Suprapubic skin (tissue), 4 donors: ENCODE data around the gene PLB1. TPM values are rescaled to one million over a fixed set of nuclear protein-coding genes. Genes with fewer than 3 reads are reported as not detected.

Source experiments
- DNase-seq, 2 donors: peaks; one replicate each; pipeline ENCODE4 v3.0.0-alpha.2; 2019; ENCODE audit warnings: low spot score in 2 of 2
- H3K27ac ChIP-seq: fragments of 200-600 bp; sonication (generic); one replicate; pipeline ENCODE4 v1.5.1; 2019
- H3K27me3 ChIP-seq: fragments of 200-600 bp; sonication (generic); one replicate; pipeline ENCODE4 v1.5.1; 2019
- H3K36me3 ChIP-seq: fragments of 200-600 bp; sonication (generic); one replicate; pipeline ENCODE4 v1.5.1; 2019
- H3K4me1 ChIP-seq: fragments of 200-600 bp; sonication (generic); one replicate; pipeline ENCODE4 v1.5.1; 2019
- H3K4me3 ChIP-seq: fragments of 200-600 bp; sonication (generic); one replicate; pipeline ENCODE4 v1.5.1; 2019; ENCODE audit warnings: mild to moderate bottlenecking
- H3K9me3 ChIP-seq: fragments of 200-600 bp; sonication (generic); one replicate; pipeline ENCODE4 v1.5.1; 2019
- CTCF ChIP-seq, 2 donors: fragments of 200-600 bp in 1 of 2; fragments of 450-650 bp in 1 of 2; sonication (generic) in 1 of 2; IDR thresholded peaks; one replicate each; pipeline ENCODE4 v1.5.1; 2016 to 2019; ENCODE audit warnings: antibody characterized with exemption in 2 of 2, mild to moderate bottlenecking in 1 of 2, moderate library complexity in 1 of 2
- EP300 ChIP-seq: sonication (generic); formaldehyde crosslinking; IDR thresholded peaks from one replicate; pipeline ENCODE4 v1.6.1; 2017; ENCODE audit warnings: antibody characterized with exemption
- POLR2A ChIP-seq, 2 donors: fragments of 450-650 bp; IDR thresholded peaks; one replicate each; pipeline ENCODE4 v1.6.1; 2017; ENCODE audit warnings: antibody characterized with exemption in 2 of 2, mild to moderate bottlenecking in 2 of 2, moderate library complexity in 2 of 2
- POLR2AphosphoS5 ChIP-seq, 3 donors: sonication (generic); formaldehyde crosslinking; IDR thresholded peaks; one replicate each; pipeline ENCODE4 v1.6.1; 2017; ENCODE audit warnings: antibody characterized with exemption in 3 of 3
- WGBS: methylation state at CpG from one replicate; pipeline ENCODE4 v1.1.5; 2018; 5-methylcytosine and 5-hydroxymethylcytosine counted together
- total RNA-seq, 4 donors: library from RNA; depleted of rRNA; stranded (reverse); fragments of >200 nt; gene quantifications; one replicate each; pipeline ENCODE4 v1.1.0, GENCODE V29; 2016

Gene PLB1
- total RNA-seq, 4 donors from 2014 or later, result 3.9 to 21.6 (median 9.1) TPM

- H3K27me3 ChIP-seq, result no peaks in the 10 kb centered on the region
- no peak overlapping the region for H3K27ac ChIP-seq
- no peaks in the 10 kb centered on the region for H3K9me3 ChIP-seq
- DNase-seq, result no peak
- H3K4me3 ChIP-seq, result no peak overlapping the region
- 82% methylated on average over 6 of the region's 6 CpGs for WGBS
- TF ChIP-seq CTCF (IDR thresholded peaks at IDR 0.05) (no peak), POLR2A (IDR thresholded peaks at IDR 0.05) (no peak), EP300 (no peak), POLR2AphosphoS5 (IDR thresholded peaks at IDR 0.05) (no peak)
- H3K4me1 ChIP-seq, result no peaks in the 10 kb centered on the region
- no peaks in the 10 kb centered on the region for H3K36me3 ChIP-seq
Observed at GRCh38 chr2:28463211-28463816, 32.5 kb upstream of the PLB1 start.

GRCh38 chr2:28463893-28464292 is 32.0 kb upstream of the PLB1 start:
- WGBS, result 78% methylated on average over 4 of the region's 4 CpGs

GRCh38 chr2:28465148-28465885 is 30.5 kb upstream of the PLB1 start:
- 63% methylated on average over 8 of the region's 8 CpGs for WGBS
- peaks cover 7% of the 10 kb centered on the region for H3K4me1 ChIP-seq
- TF ChIP-seq EP300 (no peak), CTCF (IDR thresholded peaks at IDR 0.05) (no peak)
- no peak overlapping the region for H3K27ac ChIP-seq
- H3K27me3 ChIP-seq, result no peaks in the 10 kb centered on the region
- no peaks in the 10 kb centered on the region for H3K36me3 ChIP-seq
- H3K9me3 ChIP-seq, result no peaks in the 10 kb centered on the region
- no peak overlapping the region for H3K4me3 ChIP-seq
- DNase-seq, result no peak

More at GRCh38 chr2:28463893-28464292, 32.0 kb upstream of the PLB1 start:
- TF ChIP-seq POLR2A (IDR thresholded peaks at IDR 0.05), result no peak
- no peak for TF ChIP-seq POLR2AphosphoS5 (IDR thresholded peaks at IDR 0.05)
- no peak for DNase-seq
- no peaks in the 10 kb centered on the region for H3K27me3 ChIP-seq
- H3K36me3 ChIP-seq, result no peaks in the 10 kb centered on the region
- no peak overlapping the region for H3K27ac ChIP-seq
- H3K4me1 ChIP-seq, result no peaks in the 10 kb centered on the region
- no peaks in the 10 kb centered on the region for H3K9me3 ChIP-seq
- no peak overlapping the region for H3K4me3 ChIP-seq

- Histone ChIP-seq H3K27me3 (no peaks in the 10 kb centered on the region), H3K27ac (no peak overlapping the region), H3K4me1 (peaks cover 18% of the 10 kb centered on the region), H3K4me3 (no peak overlapping the region), H3K9me3 (no peaks in the 10 kb centered on the region), H3K36me3 (no peaks in the 10 kb centered on the region)
- no peak for DNase-seq
- TF ChIP-seq POLR2A (IDR thresholded peaks at IDR 0.05) (no peak), EP300 (no peak), POLR2AphosphoS5 (IDR thresholded peaks at IDR 0.05) (no peak), CTCF (IDR thresholded peaks at IDR 0.05) (no peak)
Observed at GRCh38 chr2:28469304-28469703, 26.6 kb upstream of the PLB1 start.

- Histone ChIP-seq H3K4me3 (no peak overlapping the region), H3K9me3 (no peaks in the 10 kb centered on the region), H3K36me3 (no peaks in the 10 kb centered on the region), H3K27me3 (no peaks in the 10 kb centered on the region), H3K27ac (no peak overlapping the region), H3K4me1 (peaks cover 18% of the 10 kb centered on the region)
- DNase-seq, result no peak
- TF ChIP-seq EP300 (no peak), CTCF (IDR thresholded peaks at IDR 0.05) (no peak), POLR2AphosphoS5 (IDR thresholded peaks at IDR 0.05) (no peak), POLR2A (IDR thresholded peaks at IDR 0.05) (no peak)
- 74% methylated on average over 4 of the region's 4 CpGs for WGBS
Observed at GRCh38 chr2:28469947-28470535, 25.8 kb upstream of the PLB1 start.
